ENCODE results near the gene INAVA. TPM values are rescaled to one million over a fixed set of nuclear protein-coding genes. Genes with fewer than 3 reads are reported as not detected.

The INAVA gene
- total and polyA plus RNA-seq, 2 of the 13 experiments (the other 11 are each of a cell fraction or from before 2014, with no cell fraction given) = 6.0 to 13.5 TPM

GRCh38 chr1:200916681-200917080, 22.0 kb downstream of the INAVA start:
- FAIRE-seq (no peak), DNase-seq (ENCODE audit: low spot score) (no peak), ATAC-seq (peak; percentile 41)
- no peaks in the 10 kb centered on the region for H3K9me3 ChIP-seq (ENCODE audit: low read length)
- no peak overlapping the region for H3K9ac ChIP-seq (ENCODE audit: insufficient read depth, low read depth, low read length)
- ChIA-PET CTCF (ENCODE audit: low intra/inter-chr PET ratio, low total read pairs) (no interaction called here), POLR2A (interaction anchor here (0.8 to 2.0 kb wide), 10 partner anchors 9 to 237 kb away, joined by 3 to 10 read pairs (median 4); partner anchors contain the start of genes INAVA and TMEM9)
- H2AFZ ChIP-seq (ENCODE audit: low read length) = no peak overlapping the region
- TF ChIP-seq SUZ12 (IDR thresholded peaks at IDR 0.05; ENCODE audit: low read depth, low read length) = no peak
- peak; percentile 7; the same call in 1 of the 2 replicates for TF ChIP-seq ZNF687 (CRISPR knock-in tag; IDR thresholded peaks at IDR 0.05)
- TF ChIP-seq ATF6 (CRISPR knock-in tag; conservative IDR thresholded peaks at IDR 0.05) = no peak
- H3K4me1 ChIP-seq (ENCODE audit: insufficient read depth, low read length) = peaks cover 27% of the 10 kb centered on the region
- 66% methylated on average over 11 of the region's 11 CpGs for WGBS (ENCODE audit: low lambda C conversion rate)
- peaks cover 3 to 8% of the 10 kb centered on the region in 2 experiments; a peak in 3 of 5 replicates for H3K36me3 ChIP-seq (replicated peaks in 1 of 2; ENCODE audit: control insufficient read depth in 1 of 2, insufficient read depth in 2 of 2, low read length in 2 of 2)
- H3K4me3 ChIP-seq (replicated peaks in 1 of 3; ENCODE audit: insufficient read depth in 1 of 3, low read depth in 2 of 3, low read length in 3 of 3) = peak overlapping the region in 1 of 3 experiments; percentile 41; a peak in 2 of 6 replicates
- in situ Hi-C loops (cut with HindIII; ENCODE audit: extremely low pct_ligation_motif_present, low pct_unique_long_range_greater_than_20kb) = no loop called here
- BruUV-seq (replicated peaks) = no TSS peak
- H3K4me2 ChIP-seq (ENCODE audit: low read depth, low read length) = peak overlapping the region; percentile 69
- H3K27me3 ChIP-seq (ENCODE audit: control insufficient read depth in 1 of 2, insufficient read depth in 2 of 2, low read length in 2 of 2) = no peaks in the 10 kb centered on the region
- intact Hi-C loops (cut with micrococcal nuclease; ENCODE audit: unreplicated experiment) = no loop called here
- no peaks in the 10 kb centered on the region for H4K20me1 ChIP-seq (ENCODE audit: insufficient read depth, low read length)
- H3K27ac ChIP-seq (ENCODE audit: extremely low read length, insufficient read depth, low read length) = no peak overlapping the region
- no peaks in the 10 kb centered on the region for H3K79me2 ChIP-seq (ENCODE audit: insufficient read depth, low read length)
